NCI-H345 (cell line): ENCODE results near the gene B4GALT7.

Experiments used
- DNase-seq: peaks from one replicate; lab custom pipeline; 2025; lab: John Stamatoyannopoulos, UW

Gene B4GALT7

DNA sequence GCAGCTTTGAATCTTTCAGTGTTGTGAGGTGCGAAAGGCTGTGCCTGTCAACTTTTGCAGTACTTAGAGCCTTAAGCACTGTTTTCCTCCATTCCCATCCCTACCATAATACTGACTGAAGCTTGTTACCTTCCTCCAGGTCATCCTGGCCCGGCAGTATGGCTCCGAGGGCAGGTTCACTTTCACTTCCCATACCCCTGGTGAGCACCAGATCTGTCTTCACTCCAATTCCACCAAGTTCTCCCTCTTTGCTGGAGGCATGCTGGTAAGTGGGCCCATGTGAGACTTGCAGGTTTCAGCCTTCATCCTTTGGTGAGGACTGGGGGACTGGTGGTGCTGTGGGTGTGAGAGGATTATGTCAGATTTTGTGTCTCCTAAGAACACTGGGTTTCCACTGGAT lies 6.4 kb upstream of the B4GALT7 start:
- no peak for DNase-seq

DNA sequence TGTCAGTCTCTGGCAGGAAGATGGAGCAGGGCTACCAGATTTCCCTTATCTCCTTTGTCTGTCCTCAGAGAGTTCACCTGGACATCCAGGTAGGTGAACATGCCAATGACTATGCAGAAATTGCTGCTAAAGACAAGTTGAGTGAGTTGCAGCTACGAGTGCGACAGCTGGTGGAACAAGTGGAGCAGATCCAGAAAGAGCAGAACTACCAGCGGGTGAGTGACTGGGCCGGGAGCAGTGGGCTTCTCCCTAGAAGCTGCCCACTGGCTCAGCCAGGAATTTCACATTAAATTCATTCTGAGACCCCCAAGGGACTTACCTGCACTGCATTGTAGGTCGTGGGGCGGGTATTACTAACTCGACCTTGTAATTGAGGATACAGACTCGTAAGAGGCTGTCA lies 5.9 kb upstream of the B4GALT7 start:
- DNase-seq: no peak

DNA sequence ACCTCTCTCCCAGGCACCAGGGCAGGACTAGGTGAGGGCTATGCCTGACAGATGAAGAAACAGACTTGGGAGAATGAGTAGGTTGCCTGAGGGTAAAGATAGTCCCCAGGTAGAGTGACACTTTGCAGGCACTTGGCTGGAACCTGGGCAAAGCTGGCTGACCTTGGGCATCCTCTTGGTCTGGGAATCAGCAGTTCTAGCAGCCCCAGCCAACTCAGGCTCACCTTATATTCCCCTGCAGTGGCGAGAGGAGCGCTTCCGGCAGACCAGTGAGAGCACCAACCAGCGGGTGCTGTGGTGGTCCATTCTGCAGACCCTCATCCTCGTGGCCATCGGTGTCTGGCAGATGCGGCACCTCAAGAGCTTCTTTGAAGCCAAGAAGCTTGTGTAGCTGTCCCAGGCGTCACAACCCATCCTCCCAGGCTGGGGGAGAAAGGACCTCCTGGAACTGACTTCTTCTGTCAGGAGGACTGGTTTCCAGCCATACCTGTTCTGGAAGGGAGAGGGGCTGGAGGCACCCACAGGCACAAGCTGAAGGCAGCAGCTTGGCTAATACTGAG lies 4.8 kb upstream of the B4GALT7 start:
- no peak for DNase-seq

DNA sequence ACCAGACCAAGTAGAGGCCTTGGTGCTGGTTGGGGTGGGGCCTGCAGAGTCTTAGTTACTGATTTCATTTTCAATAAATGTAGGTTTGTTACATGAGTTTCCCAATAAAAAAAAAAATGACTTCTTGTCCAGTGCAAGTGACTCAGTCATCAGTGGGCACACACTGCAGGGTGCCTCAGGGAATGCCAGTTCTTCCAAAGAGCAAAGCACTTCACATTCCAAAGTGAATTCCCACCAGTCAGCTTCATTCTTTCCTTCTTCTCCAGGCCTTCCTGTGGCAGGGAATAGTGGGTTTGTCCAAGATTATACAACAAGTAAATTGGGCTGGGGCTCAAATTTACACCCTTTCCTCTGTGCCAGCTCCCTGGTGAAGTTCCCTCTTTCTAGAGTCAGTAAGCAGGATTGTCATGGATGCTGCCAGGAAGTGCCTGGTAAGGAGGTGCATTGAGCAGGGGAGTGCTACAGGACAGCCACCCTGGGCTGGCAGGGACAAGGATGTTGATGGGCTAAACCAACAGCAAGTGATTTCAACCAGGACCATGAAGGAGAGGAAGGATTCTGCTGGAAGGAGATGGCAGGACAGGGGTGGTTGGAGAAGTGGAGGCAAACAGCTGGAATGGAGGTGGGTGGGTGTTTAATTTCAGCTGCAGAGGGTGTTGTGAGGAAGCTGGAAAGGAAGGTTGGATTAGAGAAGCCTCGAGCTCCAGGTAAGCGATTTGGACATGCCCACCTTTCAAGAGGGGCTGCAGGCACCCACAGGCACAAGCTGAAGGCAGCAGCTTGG lies 3.7 kb upstream of the B4GALT7 start:
- DNase-seq: no peak

DNA sequence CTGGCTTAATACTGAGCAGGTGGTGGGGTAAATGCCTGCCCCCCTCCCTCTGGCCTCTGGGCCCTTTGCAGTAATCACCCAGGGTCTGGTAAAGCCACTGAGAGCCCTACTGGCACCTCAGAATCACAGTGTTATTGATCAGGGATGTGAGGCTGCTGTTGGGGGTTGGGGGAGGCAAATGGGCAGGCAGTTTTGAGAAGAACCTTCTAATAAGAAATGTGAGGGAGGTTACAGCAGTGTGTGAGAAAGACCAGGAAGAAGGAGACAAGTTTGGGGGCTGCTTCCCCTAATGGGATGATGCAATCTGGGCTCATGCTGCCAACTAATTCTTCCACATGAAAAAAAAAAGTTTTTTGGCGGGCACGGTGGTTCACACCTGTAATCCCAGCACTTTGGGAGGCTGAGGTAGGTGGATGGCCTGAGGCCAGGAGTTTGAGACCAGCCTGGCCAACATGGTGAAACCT lies 3.1 kb upstream of the B4GALT7 start:
- DNase-seq: no peak

DNA sequence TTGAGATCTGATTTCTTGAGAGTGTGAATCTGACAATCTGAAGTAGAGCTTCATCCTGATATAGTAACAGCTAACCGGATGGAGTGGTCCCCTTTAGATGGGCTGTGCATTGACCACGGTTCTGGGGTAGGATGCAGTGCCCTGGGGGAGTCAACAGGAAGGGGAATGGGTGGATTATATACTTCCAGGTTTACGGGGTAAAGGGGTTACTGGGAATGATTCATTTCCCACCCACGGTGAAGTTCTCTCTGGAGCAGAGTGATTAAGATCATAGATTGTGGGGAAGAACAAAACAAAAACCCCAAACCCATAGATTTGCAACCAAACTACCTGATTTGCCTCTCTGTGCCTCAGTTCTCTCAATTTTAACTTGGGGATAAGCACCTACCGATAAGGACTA lies 1.5 kb upstream of the B4GALT7 start:
- no peak for DNase-seq

DNA sequence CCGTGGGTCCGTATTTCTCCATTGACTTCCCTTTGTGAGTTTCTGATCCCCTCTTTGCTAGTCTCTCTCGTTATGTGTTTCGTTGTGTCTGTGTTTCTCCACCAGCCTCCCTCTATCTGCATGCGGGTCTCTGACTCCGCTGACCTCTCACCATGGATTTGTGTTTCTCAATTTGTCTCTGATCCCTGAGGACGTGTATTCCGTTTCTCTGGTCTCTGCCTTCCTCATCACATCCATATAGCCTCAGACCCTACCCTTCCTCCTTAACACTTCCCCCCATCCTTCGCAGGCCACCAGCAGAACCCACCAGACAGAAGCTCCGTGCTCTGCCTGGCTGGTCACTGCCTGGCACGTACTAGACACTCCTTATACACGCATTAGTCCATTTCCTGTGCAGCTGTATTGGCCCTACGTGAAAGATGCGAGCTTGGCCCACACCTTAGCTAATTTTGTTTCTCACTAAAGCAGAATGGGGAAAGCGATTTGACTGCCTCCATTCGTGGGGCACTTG lies 631 bp downstream of the B4GALT7 start:
- no peak for DNase-seq

DNA sequence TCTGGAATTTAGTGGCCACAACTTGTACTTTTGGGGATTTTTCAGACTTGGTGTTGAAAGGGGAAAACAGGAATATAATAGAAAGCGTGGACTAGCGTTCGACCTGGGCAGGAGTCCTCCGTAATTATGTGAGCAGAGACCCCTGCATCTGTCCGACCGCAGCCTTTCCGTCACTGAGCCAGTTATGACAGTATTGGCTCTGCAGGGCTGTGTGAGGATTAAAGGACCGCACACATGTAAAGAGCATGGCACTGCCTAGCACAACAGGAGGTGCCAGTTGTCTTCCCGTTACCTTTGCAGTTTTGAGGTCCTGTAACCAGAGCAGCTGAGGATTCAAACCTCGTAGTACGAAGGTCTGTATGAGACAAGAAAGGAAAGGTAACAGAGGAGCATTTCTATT lies 1.2 kb downstream of the B4GALT7 start:
- no peak for DNase-seq

DNA sequence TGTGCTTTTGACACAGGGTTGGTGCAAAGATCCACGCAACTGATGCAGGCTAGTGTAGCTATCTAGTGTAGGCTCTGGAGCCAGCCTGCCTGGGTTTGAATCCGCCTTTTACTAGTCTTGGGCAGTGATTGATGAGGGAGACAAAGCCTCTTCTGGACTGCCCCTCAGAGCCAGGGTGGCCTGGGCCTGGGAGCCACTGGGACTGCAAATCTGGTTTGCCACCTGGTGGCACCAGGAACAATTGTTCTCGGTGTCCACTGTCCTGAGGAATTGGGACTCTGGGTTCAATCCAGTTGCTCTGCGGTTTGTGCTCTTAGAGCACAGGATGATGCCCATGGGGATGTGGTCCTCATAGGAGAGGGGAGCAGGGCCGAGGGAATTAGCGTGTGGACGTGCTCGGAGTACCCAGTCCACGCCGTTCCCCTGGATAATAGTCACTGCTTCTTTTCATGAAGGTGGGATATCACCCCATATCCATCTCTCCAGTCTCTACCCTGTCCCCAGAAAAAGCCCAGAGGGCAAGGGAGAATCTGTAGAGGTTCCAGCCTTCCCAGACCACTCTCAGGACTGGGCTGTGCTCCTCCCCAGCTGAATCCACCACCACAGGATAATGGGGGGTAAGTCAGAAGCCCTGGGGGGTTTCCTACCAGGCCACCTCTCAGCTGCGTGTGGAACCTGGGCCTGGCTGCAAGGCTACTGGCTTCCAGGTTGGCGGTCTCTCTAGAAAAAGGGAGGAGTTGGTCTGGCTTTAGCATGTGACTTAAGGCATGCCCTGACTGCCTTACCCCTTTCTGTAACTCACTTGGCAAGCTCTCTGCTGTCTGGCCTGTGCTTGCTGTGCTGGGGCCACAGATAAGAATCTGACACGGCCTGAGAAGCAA lies 1.9 kb downstream of the B4GALT7 start:
- no peak for DNase-seq

DNA sequence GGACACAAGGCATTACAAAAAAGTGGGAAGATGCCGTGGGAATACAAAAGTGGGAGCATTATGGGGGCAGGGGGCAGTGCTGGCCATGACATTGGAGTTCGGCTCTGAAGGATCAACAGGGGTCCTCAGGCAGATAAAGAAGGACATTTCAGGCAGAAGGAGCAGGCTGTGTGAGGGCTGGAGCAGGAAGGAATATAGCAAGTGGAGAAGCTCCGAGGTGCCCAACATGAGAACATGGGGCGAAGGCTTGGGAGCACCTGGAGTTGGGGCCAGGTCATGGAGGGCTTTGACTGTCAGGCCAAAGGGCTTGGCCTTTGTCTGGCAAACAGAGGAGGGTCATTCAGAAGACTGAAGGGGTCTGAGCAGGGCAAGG lies 2.5 kb downstream of the B4GALT7 start:
- no peak for DNase-seq

DNA sequence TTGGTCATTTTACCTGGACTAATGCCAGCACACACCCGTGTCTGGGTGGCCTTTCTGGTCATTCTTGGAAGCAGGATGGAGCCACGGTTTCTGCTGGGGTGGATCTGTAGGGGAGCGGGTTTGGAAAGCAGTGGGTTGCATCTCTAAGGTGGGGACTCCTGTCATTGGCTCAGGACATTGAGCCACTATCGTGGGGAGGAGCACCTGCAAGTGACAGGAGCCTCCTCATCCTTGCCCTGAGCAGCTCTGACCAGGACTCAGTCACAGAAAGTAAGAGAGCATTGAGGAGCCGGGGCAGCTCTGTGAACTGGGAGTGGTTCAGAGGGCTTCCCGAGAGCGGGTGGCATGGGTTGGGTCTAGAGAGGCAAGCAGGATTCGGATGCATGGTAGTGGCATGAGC lies 3.7 kb downstream of the B4GALT7 start:
- no peak for DNase-seq

DNA sequence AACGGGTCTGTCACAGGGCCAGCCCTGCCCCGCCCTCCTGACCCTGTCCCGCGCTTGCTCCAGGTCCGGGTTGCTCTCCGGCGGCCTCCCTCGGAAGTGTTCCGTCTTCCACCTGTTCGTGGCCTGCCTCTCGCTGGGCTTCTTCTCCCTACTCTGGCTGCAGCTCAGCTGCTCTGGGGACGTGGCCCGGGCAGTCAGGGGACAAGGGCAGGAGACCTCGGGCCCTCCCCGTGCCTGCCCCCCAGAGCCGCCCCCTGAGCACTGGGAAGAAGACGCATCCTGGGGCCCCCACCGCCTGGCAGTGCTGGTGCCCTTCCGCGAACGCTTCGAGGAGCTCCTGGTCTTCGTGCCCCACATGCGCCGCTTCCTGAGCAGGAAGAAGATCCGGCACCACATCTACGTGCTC lies 4.2 kb downstream of the B4GALT7 start:
- DNase-seq: no peak

DNA sequence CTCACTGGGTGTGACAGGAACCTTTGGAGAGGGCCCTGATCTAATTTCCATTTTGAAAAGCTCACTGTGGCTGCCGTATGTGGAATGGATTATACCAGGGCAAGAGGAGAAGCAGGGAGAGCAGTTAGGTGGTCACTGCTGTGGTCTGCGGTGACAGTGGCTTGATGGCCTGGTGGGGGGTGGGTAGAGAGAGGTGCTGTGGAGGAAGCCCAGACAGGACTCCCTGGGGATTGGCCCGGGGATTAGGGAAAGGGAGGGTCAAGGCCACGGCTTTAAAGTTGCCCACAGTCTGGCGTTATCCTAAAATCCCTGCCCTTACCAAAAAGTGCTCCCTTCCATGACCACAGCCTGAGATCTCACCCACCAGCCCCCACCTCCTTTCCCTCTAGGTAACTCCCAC lies 4.7 kb downstream of the B4GALT7 start:
- DNase-seq: no peak

DNA sequence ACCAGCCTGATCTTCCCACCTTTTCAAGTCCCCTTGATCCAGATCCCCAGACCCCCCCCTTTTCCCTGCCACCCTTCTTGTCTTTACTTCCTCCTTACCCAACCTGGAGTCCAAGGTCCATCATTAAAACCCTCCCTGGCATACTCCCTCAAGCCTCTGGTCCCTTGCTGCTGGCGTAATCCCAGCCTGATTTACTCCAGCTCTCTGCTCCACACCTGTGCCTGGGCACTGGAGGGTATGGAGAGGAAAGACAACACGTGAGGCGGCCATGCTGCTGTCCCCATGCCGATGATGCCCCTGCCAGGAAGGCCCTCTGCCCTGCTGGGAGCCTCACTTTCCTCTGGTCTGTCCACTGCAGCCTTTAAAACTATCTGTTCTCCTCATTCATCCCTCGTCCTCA lies 5.1 kb downstream of the B4GALT7 start:
- no peak for DNase-seq

DNA sequence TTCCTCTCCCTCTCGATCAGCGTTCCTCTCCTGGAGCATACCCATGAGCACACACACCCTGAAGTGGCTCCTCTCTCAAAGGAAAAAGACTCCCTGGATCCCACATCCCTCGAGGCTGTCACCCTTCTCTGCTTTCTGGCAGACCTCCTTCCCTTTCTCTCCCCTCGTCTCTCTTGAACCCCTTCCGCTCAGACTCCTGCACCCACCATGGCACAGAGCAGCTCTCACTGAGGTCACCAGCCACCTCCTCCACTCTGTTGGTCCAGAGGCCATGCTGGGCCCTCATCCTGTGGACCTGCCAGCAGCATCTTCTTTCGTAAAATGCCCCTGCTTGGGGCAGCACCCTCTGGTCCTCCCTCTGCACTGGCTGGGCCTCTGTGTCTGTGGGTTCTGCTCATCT lies 5.7 kb downstream of the B4GALT7 start:
- no peak for DNase-seq

DNA sequence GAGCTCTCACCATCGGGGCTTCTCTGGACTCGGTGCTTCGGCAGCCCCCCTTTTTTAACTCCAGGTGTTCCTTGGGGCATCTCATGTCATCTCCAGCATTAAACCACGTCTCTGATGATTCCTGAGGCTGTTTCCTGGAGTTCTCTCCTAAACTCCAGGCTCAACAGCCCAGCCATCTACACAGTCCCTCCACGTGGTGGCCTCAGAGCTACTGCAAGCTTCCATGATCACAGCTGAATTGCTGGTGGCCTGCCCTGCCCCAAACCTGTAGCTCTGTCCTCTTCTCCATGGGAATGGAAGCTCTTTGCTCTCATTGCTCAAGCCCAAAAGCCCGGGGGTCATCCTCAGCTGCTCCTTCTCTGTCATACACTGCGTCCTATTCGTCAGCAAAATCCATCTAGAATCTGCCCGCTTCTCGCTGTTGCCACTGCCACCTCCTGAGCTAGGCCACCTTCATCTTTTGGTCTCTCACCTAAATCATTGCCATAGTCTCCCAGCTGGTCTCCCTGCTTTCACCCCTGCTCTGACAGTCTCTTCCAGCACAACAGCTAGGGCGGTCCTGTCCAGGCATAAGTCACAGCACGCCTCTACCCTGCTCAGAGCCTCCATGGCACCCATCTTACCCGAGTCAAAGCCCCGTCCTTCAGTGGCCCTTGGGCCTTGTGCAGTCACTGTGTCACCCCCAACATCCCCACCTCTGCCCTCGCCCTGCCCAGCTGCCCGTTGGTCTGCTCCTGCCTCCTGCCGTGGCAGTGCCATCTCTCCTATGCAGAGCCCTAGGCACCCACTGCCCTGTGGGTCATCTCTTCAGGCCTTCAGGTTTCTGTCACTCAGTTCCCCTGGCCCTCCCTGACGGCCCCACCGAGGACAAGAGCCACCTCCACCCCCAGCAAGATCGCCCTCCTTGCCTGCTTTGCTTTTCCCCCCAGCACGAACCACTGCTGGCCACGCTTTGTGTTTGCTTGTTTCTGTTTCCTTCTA lies 6.4 kb downstream of the B4GALT7 start:
- no peak for DNase-seq

DNA sequence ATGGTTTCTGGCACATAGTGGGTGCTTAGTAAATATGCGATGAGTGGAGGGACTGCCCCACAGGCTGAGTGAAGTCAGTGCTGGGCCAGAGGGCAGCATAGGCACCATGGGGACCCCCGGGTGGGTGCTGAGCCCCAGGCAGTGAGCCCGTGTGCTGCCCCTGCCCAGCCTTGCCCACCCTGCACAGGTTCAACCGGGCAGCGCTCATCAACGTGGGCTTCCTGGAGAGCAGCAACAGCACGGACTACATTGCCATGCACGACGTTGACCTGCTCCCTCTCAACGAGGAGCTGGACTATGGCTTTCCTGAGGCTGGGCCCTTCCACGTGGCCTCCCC lies 7.2 kb downstream of the B4GALT7 start:
- DNase-seq: no peak

DNA sequence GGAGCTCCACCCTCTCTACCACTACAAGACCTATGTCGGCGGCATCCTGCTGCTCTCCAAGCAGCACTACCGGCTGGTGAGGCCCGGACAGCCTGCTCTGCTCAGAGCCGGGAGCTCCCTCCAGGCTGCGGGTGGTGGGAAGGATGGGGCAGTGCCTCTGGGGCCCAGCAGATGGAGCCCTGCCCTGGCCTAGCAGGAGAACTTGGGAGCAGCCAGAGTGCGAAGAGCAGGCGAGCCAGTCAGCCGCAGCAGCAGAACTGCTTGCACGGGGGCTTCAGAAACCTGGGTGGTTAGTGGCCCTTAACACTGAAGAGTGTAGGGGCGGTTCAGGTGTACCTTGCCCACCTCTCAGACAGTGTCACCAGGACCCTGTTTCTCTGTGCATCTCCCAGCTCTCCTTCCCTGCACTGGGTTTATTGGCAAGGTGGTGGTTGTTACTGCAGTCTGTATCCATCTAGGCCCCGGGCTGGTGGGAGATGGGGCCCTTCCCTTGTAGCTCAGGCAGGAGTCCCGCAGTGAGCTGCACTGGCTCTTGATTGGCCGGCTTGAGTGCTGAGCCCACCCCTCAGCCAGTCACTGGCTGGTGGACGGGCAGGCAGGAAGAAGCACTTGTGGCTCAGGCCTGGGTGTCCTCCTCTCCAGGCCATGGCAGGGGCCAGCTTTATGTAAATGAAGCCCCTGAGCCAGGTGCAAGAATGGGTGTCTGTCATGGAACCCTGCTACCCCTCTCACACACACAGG lies 7.7 kb downstream of the B4GALT7 start:
- peak; percentile 81 for DNase-seq

DNA sequence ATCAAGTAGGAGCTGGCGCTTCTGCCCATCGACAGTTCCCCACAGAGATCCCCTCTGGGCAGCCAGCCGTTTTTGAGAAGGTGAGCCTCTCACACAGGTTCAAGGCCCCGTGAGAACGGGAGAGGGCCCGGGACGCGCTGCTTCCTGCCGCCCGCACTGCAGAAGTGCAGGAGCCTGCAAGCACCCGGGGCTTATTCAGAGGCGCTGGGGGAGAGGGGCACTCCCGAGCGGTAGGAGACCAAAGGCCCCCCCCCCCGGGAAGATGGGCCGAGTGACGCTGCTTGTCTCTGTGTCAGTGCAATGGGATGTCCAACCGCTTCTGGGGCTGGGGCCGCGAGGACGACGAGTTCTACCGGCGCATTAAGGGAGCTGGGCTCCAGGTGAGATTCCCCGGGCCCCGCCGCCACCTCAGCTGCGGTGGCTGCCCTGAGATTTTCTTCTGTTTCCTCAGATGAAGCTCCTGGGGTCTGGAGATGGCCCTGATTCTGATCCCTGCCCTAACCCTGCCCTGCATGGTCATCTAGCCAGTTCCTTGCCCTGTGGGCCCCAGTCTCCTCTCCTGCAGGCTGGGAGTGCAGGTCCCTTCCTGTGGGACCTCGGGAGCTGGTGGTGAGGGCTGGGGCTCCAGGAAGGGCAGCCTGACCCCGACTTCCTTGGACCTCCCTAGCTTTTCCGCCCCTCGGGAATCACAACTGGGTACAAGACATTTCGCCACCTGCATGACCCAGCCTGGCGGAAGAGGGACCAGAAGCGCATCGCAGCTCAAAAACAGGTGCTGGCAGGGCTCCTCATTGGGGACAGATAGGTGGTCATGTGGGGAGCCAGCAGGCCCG lies 8.5 kb downstream of the B4GALT7 start:
- no peak for DNase-seq
